HG03066 (cell line): ENCODE data around the gene FAM53B.

ENCODE experiments used
- ATAC-seq: cut with Tn5 transposase; IDR thresholded peaks from one replicate; pipeline ENCODE4 v1.9.1; 2021; ENCODE audit warnings: low read depth; ENCODE audit not compliant: unreplicated experiment

Gene FAM53B

DNA sequence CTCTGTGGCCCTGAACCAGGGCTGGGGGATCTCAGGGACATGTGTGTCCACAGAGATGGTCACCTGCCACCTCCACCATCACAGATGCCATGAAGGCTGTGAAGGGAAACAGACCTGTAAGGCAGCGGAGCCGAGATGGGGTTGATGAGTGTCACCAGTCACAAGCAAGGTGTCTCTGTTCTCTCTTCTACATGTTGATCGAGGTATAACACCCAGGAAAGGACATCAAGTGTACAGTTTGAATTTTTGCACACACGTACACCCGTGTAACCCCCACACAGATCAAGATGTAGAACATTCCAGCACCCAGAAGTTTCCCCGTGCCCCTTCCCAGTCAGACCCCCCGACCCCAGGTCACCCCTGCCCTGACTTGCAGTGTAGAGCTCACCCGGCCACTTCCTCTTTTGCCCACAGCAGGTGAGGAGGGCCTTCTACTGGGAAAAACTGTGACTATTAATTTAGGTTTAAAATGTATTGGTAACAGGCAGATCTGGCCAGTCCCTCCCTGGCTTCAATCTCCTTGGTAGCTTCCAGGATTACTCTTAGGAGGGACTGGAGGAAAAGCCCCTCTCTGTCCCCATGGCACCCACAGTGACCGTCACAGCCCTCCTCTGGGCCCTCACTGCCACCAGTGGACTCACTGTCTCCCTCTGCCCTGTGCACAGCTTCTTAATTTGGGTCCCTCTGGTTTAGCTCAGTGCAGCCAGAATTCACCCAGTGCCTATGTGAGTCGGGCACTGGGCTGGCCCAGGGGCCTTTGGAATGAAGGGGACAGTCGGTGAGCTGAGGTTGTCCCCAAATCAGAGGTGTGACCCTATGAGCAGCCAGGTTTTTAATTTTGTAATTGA is 174.3 kb downstream of the FAM53B start:
- ATAC-seq: no peak
